ENCODE data around the gene MTRR. TPM values are rescaled to one million over a fixed set of nuclear protein-coding genes. Genes with fewer than 3 reads are reported as not detected.

The MTRR gene
- total RNA-seq, 1 donor from 2014 or later, result 33.1 TPM

DNA sequence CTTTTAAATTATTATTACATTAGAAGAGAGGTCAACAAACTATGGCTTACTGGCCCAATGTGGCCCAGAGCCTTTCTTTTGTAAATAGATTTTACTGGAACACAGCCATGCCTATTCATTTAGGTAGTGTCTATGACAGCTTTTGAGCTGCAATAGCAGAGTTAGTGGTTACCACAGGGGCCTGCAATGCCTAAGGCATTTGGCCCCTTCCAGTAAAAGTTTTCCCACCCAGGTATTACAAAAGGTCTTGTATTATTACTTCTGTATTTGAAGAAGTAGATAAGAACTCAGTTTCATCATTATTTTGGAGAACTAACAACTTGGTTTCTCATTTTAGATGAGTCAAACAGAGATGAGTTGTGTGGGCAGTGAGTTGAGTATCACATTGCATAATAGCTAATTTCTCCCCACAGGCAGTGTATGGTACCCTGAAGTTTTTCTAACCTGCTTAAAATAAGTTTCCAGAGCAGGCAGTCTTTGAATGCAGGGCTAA lies 9.5 kb downstream of the MTRR start:
- Histone ChIP-seq H3K4me3 (no peak overlapping the region), H3K27me3 (no peaks in the 10 kb centered on the region), H3K27ac (no peak overlapping the region), H3K9me3 (no peaks in the 10 kb centered on the region), H3K4me1 (no peaks in the 10 kb centered on the region), H3K36me3 (peaks cover 0 to 40% of the 10 kb centered on the region in 2 donors)
- TF ChIP-seq POLR2AphosphoS5 (IDR thresholded peaks at IDR 0.05; ENCODE audit: insufficient read depth in 1 of 2, low read depth in 1 of 2) (no peak), POLR2A (IDR thresholded peaks at IDR 0.05) (no peak)
- TF ChIP-seq, protein P1, sequence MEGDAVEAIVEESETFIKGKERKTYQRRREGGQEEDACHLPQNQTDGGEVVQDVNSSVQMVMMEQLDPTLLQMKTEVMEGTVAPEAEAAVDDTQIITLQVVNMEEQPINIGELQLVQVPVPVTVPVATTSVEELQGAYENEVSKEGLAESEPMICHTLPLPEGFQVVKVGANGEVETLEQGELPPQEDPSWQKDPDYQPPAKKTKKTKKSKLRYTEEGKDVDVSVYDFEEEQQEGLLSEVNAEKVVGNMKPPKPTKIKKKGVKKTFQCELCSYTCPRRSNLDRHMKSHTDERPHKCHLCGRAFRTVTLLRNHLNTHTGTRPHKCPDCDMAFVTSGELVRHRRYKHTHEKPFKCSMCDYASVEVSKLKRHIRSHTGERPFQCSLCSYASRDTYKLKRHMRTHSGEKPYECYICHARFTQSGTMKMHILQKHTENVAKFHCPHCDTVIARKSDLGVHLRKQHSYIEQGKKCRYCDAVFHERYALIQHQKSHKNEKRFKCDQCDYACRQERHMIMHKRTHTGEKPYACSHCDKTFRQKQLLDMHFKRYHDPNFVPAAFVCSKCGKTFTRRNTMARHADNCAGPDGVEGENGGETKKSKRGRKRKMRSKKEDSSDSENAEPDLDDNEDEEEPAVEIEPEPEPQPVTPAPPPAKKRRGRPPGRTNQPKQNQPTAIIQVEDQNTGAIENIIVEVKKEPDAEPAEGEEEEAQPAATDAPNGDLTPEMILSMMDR (IDR thresholded peaks at IDR 0.05), result no peak
- intact Hi-C loops (cut with DNase I), result no loop called here
- DNase-seq (ENCODE audit: extremely low spot score in 2 of 2), result no peak

DNA sequence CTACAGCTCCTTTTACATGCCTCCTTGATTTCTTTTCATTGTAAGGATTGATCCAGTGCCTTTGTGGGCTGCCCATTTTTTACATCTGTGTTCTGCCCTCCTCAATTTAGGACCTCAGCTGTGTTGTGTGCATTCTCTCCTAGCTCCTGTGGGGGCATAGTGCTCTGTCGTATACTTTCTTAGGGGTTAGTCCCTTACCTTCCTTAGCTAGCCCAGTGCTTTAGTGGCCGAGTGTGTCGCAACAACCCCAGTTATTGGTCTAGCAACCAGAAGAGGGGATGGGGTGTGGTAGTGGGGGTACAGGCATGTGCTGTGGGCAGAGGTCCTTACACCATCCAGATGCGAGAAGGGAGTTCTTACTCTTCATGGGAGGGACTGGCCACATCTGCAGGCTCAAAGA lies 12.1 kb downstream of the MTRR start:
- H3K27ac ChIP-seq, result no peak overlapping the region
- DNase-seq (ENCODE audit: extremely low spot score in 2 of 2), result no peak
- peaks cover 0 to 55% of the 10 kb centered on the region in 2 donors for H3K36me3 ChIP-seq
- no peaks in the 10 kb centered on the region for H3K27me3 ChIP-seq
- TF ChIP-seq, protein P1 (IDR thresholded peaks at IDR 0.05), result no peak
- TF ChIP-seq POLR2A (IDR thresholded peaks at IDR 0.05) (no peak), POLR2AphosphoS5 (IDR thresholded peaks at IDR 0.05; ENCODE audit: insufficient read depth in 1 of 2, low read depth in 1 of 2) (no peak)
- intact Hi-C loops (cut with DNase I), result no loop called here
- H3K9me3 ChIP-seq, result no peaks in the 10 kb centered on the region
- no peaks in the 10 kb centered on the region for H3K4me1 ChIP-seq
- no peak overlapping the region for H3K4me3 ChIP-seq

DNA sequence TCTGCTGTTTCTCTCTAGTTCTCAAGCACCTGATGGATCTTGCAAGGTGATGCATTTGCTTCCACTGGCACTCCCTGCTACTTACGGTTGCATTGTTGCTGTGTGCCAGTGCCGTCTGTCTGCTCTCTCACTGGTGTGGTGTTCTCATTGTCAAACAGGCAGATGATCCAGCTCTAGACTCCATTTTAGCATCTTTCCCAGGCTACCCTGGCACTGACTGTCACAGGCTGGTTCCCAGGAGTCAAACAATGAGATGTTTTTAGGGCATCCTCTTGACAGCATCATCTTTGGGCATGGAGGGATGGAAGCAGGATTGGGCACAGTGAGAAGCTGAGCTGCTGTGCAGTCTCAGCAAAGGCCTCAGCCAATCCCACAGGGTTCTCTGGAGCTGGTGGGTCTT lies 12.9 kb downstream of the MTRR start:
- intact Hi-C loops (cut with DNase I), result no loop called here
- no peak for TF ChIP-seq POLR2A (IDR thresholded peaks at IDR 0.05)
- TF ChIP-seq POLR2AphosphoS5 (IDR thresholded peaks at IDR 0.05; ENCODE audit: insufficient read depth in 1 of 2, low read depth in 1 of 2), result no peak
- TF ChIP-seq, protein P1 (IDR thresholded peaks at IDR 0.05), result no peak
- Histone ChIP-seq H3K36me3 (peaks cover 0 to 53% of the 10 kb centered on the region in 2 donors), H3K27me3 (no peaks in the 10 kb centered on the region), H3K4me3 (no peak overlapping the region), H3K9me3 (no peaks in the 10 kb centered on the region), H3K4me1 (no peaks in the 10 kb centered on the region), H3K27ac (no peak overlapping the region)
- no peak for DNase-seq (ENCODE audit: extremely low spot score in 2 of 2)

DNA sequence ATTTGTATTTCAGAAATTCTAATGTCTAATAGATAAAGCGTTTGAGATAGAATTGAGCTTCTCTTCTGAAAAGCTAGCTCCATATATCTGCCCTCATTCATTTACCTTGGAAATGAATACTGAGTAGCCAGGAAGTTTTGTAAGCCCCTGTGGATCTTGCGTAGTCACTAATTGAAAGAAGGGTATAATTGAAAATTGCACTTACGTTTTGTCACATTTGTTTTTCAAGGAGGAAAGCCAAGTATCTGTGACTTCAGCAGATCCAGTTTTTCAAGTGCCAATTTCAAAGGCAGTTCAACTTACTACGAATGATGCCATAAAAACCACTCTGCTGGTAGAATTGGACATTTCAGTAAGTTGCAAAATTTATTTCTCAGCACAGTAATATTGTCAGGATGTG lies 14.0 kb downstream of the MTRR start:
- H3K36me3 ChIP-seq, result peaks cover 0 to 53% of the 10 kb centered on the region in 2 donors
- no peak overlapping the region for H3K27ac ChIP-seq
- no peak for DNase-seq (ENCODE audit: extremely low spot score in 2 of 2)
- intact Hi-C loops (cut with DNase I), result no loop called here
- H3K9me3 ChIP-seq, result no peaks in the 10 kb centered on the region
- TF ChIP-seq POLR2AphosphoS5 (IDR thresholded peaks at IDR 0.05; ENCODE audit: insufficient read depth in 1 of 2, low read depth in 1 of 2) (no peak), POLR2A (IDR thresholded peaks at IDR 0.05) (no peak)
- TF ChIP-seq, protein P1 (IDR thresholded peaks at IDR 0.05), result no peak
- H3K4me3 ChIP-seq, result no peak overlapping the region
- H3K27me3 ChIP-seq, result no peaks in the 10 kb centered on the region
- H3K4me1 ChIP-seq, result no peaks in the 10 kb centered on the region

DNA sequence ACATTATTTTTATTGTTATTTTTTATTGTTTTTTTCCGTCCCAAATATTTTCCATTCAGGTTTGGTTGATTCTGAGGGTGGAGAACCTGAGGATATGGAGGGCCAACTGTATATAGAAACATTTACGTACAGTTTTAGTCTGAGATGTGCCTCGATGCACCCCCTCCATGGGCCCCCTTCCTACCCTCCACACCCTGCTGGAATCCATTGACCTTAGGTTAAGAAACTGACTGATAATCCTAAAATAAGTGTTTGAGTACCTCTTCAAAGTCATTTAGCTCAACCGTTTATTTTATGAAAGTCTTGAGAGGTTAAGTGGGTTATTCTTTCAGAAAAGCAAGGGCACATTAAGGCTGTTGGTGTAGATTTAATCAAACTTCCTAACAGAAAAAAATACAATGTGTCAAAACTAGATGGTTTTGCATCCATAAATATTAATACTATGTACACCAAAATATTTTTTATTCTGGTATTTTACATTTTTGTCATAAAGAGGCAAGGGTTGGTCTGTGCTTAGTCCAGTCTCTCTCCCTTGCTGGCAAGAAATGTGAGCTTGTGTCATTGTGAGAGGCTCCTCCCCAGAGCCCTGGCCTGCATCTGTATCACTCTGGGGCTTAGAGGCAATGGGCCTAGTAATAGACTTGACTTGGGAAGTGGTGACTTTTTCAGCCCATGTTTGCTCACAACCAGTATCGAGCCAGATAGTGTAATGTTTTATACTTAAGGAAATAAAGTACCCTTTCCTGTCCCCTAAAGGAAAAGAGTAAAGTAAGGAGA lies 15.7 kb downstream of the MTRR start:
- Histone ChIP-seq H3K4me3 (no peak overlapping the region), H3K4me1 (no peaks in the 10 kb centered on the region), H3K27ac (no peak overlapping the region), H3K36me3 (peaks cover 0 to 61% of the 10 kb centered on the region in 2 donors), H3K27me3 (no peaks in the 10 kb centered on the region), H3K9me3 (no peaks in the 10 kb centered on the region)
- intact Hi-C loops (cut with DNase I), result no loop called here
- no peak for DNase-seq (ENCODE audit: extremely low spot score in 2 of 2)
- TF ChIP-seq POLR2AphosphoS5 (IDR thresholded peaks at IDR 0.05; ENCODE audit: insufficient read depth in 1 of 2, low read depth in 1 of 2), result no peak
- no peak for TF ChIP-seq POLR2A (IDR thresholded peaks at IDR 0.05)
- TF ChIP-seq, protein P1 (IDR thresholded peaks at IDR 0.05), result no peak

Measured in vagina (tissue), 2 donors.